Measurements from ENCODE around the gene FUT3.

DNA sequence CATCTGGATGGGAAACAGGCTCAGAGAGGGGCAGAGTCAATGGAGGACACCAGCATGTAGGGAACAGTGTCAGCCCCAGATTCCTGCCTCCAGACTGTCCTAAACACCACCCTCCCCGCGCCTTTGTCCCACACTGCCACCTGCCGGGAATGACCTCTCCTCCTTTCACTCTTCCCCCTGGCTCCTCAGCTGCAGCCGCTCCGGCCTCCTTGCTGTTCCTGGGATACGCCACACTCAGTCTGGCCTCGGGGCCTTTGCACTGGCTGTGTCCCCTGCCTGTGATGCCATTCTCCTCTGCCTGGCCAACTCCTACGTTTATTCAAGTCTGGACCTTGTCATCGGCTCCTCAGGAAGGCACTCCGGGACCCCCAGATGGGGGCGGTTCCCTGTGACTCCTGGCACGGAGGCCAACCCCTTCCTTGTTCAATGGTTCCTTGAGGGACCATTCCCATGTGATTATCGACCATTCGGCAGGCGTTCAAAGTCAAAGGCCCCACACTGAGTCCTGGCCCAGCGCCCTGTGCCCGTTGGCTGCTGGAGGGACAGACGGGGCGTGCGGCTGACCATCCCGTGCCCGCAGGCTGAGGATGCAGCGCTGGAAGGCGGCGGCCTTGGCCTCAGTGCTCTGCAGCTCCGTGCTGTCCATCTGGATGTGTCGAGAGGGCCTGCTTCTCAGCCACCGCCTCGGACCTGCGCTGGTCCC lies 27.5 kb downstream of the FUT3 start:
- no peak for TF ChIP-seq EZH2phosphoT487 (IDR thresholded peaks at IDR 0.05; ENCODE audit: low read depth, severe bottlenecking, unreplicated experiment)
- TF ChIP-seq, protein P1, sequence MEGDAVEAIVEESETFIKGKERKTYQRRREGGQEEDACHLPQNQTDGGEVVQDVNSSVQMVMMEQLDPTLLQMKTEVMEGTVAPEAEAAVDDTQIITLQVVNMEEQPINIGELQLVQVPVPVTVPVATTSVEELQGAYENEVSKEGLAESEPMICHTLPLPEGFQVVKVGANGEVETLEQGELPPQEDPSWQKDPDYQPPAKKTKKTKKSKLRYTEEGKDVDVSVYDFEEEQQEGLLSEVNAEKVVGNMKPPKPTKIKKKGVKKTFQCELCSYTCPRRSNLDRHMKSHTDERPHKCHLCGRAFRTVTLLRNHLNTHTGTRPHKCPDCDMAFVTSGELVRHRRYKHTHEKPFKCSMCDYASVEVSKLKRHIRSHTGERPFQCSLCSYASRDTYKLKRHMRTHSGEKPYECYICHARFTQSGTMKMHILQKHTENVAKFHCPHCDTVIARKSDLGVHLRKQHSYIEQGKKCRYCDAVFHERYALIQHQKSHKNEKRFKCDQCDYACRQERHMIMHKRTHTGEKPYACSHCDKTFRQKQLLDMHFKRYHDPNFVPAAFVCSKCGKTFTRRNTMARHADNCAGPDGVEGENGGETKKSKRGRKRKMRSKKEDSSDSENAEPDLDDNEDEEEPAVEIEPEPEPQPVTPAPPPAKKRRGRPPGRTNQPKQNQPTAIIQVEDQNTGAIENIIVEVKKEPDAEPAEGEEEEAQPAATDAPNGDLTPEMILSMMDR (IDR thresholded peaks at IDR 0.05; ENCODE audit: poor library complexity), result peak; percentile 2
